ENCODE measurements around the gene FPGS.

- TF ChIP-seq CTCF (IDR thresholded peaks at IDR 0.05) (no peak), POLR2A (IDR thresholded peaks at IDR 0.05) (no peak)
These were observed 47.7 kb downstream of the FPGS start for GRCh38 chr9:127850286-127850830.
